ENCODE data around the gene ITPR1. TPM values are rescaled to one million over a fixed set of nuclear protein-coding genes. Genes with fewer than 3 reads are reported as not detected.

ITPR1 gene
- total RNA-seq, 1 donor from 2014 or later: 45.9 TPM

DNA sequence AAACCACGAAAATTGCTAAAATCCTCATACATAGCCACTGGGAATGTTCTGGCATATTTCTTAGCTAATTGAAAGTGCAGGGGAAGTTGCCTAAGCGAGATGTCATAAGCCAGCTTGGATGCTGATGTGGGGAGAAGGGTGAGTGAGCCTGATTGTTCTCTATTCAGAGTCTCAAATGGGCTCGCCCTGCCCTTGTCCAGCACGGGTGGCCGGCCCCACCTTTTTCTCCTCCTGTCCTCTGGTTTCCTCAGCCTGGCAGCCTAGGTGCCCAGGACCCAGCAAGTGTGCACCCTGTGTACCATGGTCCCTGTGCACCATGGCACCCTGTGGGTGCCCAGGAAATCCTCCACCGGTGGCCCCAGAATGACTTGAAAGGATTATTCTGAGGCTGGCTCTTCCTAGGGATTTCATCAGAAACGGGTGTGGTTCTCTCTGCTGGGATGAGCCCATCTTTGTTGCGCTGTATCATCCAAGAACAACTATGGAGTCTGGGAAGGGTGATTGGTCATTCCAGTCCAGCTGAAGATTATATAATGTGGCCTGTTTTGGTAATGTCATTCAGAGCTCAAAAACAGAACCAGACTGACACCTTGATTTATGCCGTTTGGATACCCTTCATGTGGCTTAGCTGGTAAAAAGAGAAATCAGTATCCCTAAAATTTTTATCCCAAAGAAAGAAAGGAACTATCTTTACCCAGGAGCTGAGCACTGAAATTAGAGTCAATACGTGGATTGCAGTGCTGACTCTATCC is 335.3 kb downstream of the ITPR1 start:
- Mint-ChIP-seq H3K36me3 (peaks cover 2% of the 10 kb centered on the region), H3K4me1 (ENCODE audit: unreplicated experiment) (peaks cover 40% of the 10 kb centered on the region), H3K27ac (no peak overlapping the region), H3K27me3 (no peaks in the 10 kb centered on the region), H3K9me3 (no peaks in the 10 kb centered on the region), H3K4me3 (no peak overlapping the region)
- DNase-seq (ENCODE audit: extremely low spot score, unreplicated experiment): no peak
- TF ChIP-seq, protein P1, sequence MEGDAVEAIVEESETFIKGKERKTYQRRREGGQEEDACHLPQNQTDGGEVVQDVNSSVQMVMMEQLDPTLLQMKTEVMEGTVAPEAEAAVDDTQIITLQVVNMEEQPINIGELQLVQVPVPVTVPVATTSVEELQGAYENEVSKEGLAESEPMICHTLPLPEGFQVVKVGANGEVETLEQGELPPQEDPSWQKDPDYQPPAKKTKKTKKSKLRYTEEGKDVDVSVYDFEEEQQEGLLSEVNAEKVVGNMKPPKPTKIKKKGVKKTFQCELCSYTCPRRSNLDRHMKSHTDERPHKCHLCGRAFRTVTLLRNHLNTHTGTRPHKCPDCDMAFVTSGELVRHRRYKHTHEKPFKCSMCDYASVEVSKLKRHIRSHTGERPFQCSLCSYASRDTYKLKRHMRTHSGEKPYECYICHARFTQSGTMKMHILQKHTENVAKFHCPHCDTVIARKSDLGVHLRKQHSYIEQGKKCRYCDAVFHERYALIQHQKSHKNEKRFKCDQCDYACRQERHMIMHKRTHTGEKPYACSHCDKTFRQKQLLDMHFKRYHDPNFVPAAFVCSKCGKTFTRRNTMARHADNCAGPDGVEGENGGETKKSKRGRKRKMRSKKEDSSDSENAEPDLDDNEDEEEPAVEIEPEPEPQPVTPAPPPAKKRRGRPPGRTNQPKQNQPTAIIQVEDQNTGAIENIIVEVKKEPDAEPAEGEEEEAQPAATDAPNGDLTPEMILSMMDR (conservative IDR thresholded peaks at IDR 0.05): no peak

DNA sequence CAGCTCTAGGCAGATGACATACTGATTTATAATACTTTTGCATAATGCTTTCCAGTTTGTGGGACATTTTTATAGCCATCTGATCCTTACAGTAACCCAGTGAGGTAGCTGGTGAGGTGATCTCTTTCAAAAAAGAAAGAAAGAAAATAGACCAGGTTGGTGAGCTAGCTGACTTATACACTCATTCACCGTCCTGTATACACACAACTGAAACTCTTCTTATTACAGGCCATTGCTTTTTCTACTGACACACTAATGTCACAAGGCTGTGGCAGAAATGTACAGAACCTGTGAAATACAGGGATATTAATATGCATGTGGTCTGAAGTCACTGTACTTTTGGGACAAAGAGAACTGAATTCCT is 335.9 kb downstream of the ITPR1 start:
- no peak for DNase-seq (ENCODE audit: extremely low spot score, unreplicated experiment)
- H3K9me3 Mint-ChIP-seq: no peaks in the 10 kb centered on the region
- TF ChIP-seq, protein P1 (conservative IDR thresholded peaks at IDR 0.05): no peak
- no peaks in the 10 kb centered on the region for H3K36me3 Mint-ChIP-seq
- H3K4me1 Mint-ChIP-seq (ENCODE audit: unreplicated experiment): peaks cover 40% of the 10 kb centered on the region
- H3K27ac Mint-ChIP-seq: no peak overlapping the region
- H3K4me3 Mint-ChIP-seq: no peak overlapping the region
- no peaks in the 10 kb centered on the region for H3K27me3 Mint-ChIP-seq

DNA sequence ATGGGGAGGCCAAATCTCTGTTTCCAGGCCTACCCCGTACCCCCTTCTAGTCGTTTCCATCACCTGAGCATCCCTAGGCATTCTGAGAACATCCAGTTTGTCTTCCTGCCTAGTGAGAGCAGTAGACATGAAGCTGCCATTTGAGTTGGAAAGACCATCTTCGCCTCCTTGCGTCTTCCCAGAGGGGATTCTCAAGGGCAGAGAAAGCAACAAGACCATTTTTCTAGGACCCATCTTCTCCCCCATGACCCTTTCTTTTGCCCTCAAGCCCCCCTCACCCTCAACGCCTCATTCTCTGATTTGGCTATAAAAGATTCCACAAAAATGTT is 337.4 kb downstream of the ITPR1 start:
- Mint-ChIP-seq H3K9me3 (no peaks in the 10 kb centered on the region), H3K36me3 (no peaks in the 10 kb centered on the region), H3K27me3 (no peaks in the 10 kb centered on the region), H3K27ac (no peak overlapping the region), H3K4me1 (ENCODE audit: unreplicated experiment) (peaks cover 31% of the 10 kb centered on the region), H3K4me3 (no peak overlapping the region)
- TF ChIP-seq, protein P1 (conservative IDR thresholded peaks at IDR 0.05): no peak
- DNase-seq (ENCODE audit: extremely low spot score, unreplicated experiment): no peak

DNA sequence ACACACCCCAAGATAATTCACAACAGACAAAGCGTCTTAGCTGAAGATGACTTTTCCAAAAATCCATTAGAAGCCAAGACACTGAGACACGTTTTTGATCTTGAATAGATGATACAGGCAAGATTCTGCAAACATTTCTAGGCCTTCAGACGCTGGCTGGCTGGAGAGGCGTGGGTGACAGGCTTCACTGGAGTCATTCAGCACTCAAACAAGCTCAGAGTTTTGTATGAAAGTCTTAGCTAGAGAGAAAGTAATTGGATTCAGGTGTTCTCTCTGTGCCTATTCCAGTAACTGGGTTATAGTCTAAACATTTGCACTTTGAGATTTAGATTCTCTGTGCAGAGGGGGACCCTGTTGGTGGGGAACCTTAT is 338.4 kb downstream of the ITPR1 start:
- DNase-seq (ENCODE audit: extremely low spot score, unreplicated experiment): no peak
- H3K4me3 Mint-ChIP-seq: peak overlapping the region; percentile 47
- peak overlapping the region; percentile 85 for H3K27ac Mint-ChIP-seq
- no peaks in the 10 kb centered on the region for H3K9me3 Mint-ChIP-seq
- TF ChIP-seq, protein P1 (conservative IDR thresholded peaks at IDR 0.05): no peak
- no peaks in the 10 kb centered on the region for H3K36me3 Mint-ChIP-seq
- no peaks in the 10 kb centered on the region for H3K27me3 Mint-ChIP-seq
- peaks cover 28% of the 10 kb centered on the region for H3K4me1 Mint-ChIP-seq (ENCODE audit: unreplicated experiment)

DNA sequence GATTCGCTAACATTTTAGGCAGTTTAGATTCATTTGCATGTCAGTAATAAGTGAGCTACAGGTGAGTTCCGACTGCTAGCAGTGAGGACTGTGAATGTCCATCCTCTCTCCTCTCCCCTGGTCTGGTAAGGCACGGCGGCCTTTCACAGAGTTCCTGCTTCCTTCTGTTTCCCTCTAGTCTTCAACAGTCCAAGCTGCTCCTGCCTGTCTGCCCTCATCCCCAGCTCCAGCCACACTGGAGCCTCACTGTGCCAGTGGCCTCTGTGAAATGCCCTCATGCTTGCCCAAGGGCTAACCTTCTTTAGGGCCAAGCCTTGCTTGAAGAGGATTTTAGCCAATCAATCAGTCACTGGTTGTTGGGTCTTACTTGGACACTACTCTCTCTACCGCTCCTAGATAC is 340.3 kb downstream of the ITPR1 start:
- H3K4me1 Mint-ChIP-seq (ENCODE audit: unreplicated experiment): peaks cover 21% of the 10 kb centered on the region
- H3K4me3 Mint-ChIP-seq: no peak overlapping the region
- H3K27me3 Mint-ChIP-seq: no peaks in the 10 kb centered on the region
- H3K27ac Mint-ChIP-seq: no peak overlapping the region
- H3K9me3 Mint-ChIP-seq: no peaks in the 10 kb centered on the region
- peaks cover 9% of the 10 kb centered on the region for H3K36me3 Mint-ChIP-seq
- no peak for DNase-seq (ENCODE audit: extremely low spot score, unreplicated experiment)
- TF ChIP-seq, protein P1 (conservative IDR thresholded peaks at IDR 0.05): no peak

Measured in type B pancreatic cell (in vitro differentiated cells).